ENCODE data around the gene CLCC1.
"Not testable (repeated sequence)": the region's sequence is repeated elsewhere in the genome, so short reads cannot be mapped to it uniquely, and the experiment has no call there.

Gene CLCC1, protein sequence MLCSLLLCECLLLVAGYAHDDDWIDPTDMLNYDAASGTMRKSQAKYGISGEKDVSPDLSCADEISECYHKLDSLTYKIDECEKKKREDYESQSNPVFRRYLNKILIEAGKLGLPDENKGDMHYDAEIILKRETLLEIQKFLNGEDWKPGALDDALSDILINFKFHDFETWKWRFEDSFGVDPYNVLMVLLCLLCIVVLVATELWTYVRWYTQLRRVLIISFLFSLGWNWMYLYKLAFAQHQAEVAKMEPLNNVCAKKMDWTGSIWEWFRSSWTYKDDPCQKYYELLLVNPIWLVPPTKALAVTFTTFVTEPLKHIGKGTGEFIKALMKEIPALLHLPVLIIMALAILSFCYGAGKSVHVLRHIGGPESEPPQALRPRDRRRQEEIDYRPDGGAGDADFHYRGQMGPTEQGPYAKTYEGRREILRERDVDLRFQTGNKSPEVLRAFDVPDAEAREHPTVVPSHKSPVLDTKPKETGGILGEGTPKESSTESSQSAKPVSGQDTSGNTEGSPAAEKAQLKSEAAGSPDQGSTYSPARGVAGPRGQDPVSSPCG

GRCh38 chr1:108963052-108963686, at the start of gene CLCC1:
CLCC1 (minus strand) TSS chr1:108963484; CDS start chr1:108950437, 13,047 bp downstream.
- peak; percentile 93 for DNase-seq

- no peak for DNase-seq
Observed at GRCh38 chr1:109011335-109011734, 48.1 kb upstream of the CLCC1 start.

GRCh38 chr1:108996622-108997021, 33.3 kb upstream of the CLCC1 start:
- not testable (repeated sequence) for DNase-seq

GRCh38 chr1:108983114-108983513, 19.8 kb upstream of the CLCC1 start:
- no peak for DNase-seq

- DNase-seq: no peak
Observed at GRCh38 chr1:108976658-108977057, 13.4 kb upstream of the CLCC1 start.

DNA sequence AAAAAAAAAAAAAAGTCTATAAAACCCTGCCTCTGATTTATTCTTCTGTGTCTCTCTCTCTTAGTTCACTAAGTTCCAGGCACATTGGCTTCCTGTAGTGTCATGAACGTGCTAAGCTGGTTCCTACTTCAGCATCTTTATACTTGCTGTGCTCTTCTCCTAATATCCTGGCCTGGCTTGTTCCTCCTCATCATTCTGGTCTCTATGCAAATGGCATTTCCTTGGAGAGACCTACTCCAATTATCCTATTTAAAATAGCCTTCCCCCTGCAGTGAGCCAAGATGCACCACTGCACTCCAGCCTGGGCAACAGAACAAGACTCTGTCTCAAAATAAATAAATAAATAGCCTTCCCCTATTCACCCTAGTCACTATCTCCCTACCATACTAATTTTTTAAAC, 9.7 kb upstream of the CLCC1 start:
- DNase-seq: no peak

- DNase-seq: no peak
Observed at GRCh38 chr1:108969346-108969745, 6.1 kb upstream of the CLCC1 start.

DNA sequence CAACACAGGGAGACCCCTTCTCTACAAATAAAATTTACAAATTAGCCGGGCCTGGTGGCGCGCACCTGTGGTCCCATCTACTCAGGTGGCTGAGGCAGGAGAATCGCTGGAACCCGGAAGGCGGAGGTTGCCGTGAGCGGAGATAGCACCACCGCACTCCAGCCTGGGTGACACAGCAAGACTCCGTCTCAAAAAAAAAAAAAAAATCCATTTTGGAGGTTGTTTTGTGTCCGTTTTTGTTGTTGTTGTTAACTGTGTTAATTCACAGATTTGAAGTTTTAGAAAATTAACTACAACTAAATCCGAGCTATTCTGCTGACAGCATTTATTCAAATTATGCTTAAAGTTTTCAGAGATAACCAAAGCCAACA, 618 bp downstream of the CLCC1 start:
- no peak for DNase-seq

- no peak for DNase-seq
Observed at GRCh38 chr1:108961752-108962486, 1.4 kb downstream of the CLCC1 start.

GRCh38 chr1:108961198-108961597, 2.1 kb downstream of the CLCC1 start:
- no peak for DNase-seq

DNA sequence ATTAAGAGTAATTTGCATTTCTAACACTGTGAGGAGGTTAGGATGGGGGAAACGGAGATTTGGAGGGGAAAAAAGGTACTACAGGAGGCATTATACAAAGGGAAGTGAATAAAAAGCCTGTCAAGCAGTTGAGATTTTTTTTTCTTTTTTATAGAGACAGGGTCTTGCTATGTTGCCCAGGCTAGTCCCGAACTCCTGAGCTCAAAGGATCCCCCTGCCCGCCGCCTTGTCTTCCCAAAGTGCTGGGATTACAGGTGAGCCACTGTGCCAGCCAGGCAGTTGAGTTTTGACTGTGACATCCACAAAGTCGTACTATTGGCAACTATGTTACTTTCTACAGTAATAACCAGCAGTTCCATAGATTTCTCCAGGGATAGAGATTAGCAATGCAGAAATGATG, 2.6 kb downstream of the CLCC1 start:
- no peak for DNase-seq

DNA sequence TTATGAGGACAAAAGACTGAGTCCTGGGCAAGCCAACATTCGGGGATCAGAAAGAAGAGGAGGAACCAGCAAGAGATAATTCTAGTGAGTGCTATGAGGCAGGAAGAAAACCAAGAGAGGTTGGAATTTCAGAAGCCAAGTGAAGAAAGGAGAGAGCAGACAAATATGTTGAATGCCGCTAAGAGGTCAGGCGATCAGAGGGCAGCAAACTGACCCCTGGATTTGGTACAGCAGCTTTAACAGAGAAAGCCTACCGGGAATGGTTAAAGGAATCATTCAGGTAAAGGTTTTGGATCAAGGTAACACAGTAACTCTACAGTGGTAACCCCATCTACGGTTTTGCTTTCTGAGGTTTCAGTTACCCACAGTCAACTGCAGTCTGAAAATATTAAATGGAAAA, 5.4 kb downstream of the CLCC1 start:
- no peak for DNase-seq

DNA sequence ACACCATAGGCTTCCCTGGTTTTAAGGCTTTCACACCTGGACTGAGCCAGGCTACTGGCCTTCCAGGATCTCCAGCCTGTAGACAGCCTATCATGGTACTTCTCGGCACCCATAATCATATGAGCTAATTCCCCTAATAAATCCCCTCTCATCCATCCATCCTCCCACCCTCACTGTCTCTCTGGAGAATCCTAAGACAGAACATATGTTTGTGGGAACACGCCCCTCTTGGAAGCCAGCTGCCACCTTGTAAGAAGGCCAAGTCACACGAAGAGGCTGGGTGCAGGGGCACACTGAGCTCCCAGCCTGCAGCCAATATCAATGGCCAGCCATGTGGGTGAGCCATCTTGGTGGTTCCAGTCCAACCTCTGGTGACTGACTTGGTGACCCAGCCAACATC, 7.4 kb downstream of the CLCC1 start:
- no peak for DNase-seq

GRCh38 chr1:108955111-108955510, 8.2 kb downstream of the CLCC1 start:
- no peak for DNase-seq

DNA sequence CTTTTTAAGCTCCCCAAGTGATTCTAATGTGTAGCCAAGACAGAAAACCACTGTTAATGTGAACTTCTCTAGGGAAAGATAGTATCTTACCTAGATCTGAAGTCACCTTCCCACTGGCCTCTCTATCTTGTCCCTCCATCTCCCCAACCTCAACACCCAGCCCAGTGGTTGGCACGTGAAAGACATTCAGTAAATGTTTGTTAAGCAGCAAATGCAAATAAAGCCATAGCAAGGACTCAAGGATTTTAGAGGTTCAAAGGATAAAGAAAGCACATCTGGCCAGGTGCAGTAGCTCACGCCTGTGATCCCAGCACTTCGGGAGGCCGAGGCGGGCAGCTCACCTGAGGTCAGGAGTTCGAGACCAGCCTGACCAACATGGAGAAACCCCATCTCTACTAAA, 9.8 kb downstream of the CLCC1 start:
- DNase-seq: no peak

DNA sequence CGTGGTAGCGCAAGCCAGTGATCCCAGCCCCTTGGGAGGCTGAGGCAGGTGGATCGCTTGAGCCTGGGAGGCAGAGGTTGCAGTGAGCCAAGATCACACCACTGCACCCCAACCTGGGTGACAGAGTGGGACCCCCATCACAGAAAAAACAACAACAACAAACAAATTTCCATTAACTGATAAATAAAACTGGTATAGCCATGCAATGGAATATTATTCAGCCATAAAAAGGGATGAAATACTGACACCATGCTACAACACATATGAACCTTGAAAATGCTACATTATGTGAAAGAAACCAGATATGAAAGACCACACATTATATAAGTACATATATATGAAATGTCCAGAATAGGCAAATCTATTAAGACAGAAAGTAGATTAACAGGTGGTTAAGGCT, 12.0 kb downstream of the CLCC1 start:
- DNase-seq: no peak

DNA sequence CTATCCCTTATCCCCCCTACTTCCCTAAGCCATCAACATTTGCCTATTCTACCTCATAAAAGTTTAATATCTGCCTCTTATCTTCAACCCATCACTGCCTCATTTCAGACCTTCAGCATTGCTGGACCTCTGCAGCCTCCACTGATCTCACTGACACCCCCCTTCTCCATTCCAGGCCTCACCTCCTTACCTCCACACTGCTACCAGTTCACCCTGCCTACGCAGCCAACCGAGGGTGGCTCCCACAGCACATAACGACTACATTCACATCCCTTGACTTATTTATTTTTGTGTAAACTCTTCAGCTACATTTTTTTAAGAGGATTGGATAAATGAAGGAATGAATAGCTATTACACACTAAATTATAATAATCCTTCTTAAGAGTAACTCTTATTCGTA, 14.2 kb downstream of the CLCC1 start:
- DNase-seq: no peak

GRCh38 chr1:108947871-108948525, 15.3 kb downstream of the CLCC1 start:
- DNase-seq: no peak

GRCh38 chr1:108936170-108936569, 27.1 kb downstream of the CLCC1 start:
- no peak for DNase-seq

DNA sequence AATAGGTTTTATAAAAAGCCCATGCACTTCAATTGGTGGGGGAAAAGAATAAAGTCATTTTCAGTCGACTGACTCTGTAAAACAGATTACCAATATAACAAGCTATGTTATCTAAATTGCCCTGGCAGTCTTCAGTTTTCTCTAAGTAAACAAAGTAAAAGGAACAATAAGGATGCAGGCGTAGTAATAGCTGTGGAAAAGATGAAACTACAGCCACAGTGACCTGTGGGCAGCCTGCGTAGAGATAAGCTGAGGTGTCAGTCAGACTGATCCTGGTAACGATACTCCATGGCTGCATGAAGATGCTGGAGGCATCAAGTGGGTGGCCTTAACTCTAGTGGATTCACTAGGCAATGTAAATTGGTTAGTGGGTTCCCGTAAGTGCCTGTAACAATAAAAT, 29.3 kb downstream of the CLCC1 start:
- DNase-seq: no peak

GRCh38 chr1:108927565-108927964, 35.7 kb downstream of the CLCC1 start:
- not testable (repeated sequence) for DNase-seq

- DNase-seq: no peak
Observed at GRCh38 chr1:108925920-108926319, 37.4 kb downstream of the CLCC1 start.

- no peak for DNase-seq
Observed at GRCh38 chr1:108916788-108917187, 46.5 kb downstream of the CLCC1 start.
